Uterus (tissue), 2 donors: ENCODE measurements around the gene TTK.

Experiments used
- CTCF ChIP-seq, 4 experiments: fragments of 200-600 bp in 2 of 4; fragments of 450-650 bp in 2 of 4; sonication (generic) in 2 of 4; IDR thresholded peaks; one replicate each; pipeline ENCODE4 v1.5.1; 2016 to 2019; ENCODE audit warnings: antibody characterized with exemption in 4 of 4, mild to moderate bottlenecking in 2 of 4, moderate library complexity in 1 of 4
- POLR2A ChIP-seq, 2 donors: fragments of 450-650 bp; IDR thresholded peaks; one replicate each; pipeline ENCODE4 v1.6.1; 2016; ENCODE audit warnings: antibody characterized with exemption in 2 of 2, mild to moderate bottlenecking in 1 of 2, moderate library complexity in 1 of 2

- no peak for TF ChIP-seq POLR2A (IDR thresholded peaks at IDR 0.05)
- no peak for TF ChIP-seq CTCF (IDR thresholded peaks at IDR 0.05)
Observed at GRCh38 chr6:79967178-79967577, 37.3 kb upstream of the TTK start.
